HG02938 (cell line): ENCODE data around the gene MAGEA6.
"Not testable (repeated sequence)": the region's sequence is repeated elsewhere in the genome, so short reads cannot be mapped to it uniquely, and the experiment has no call there.

Source experiments
- ATAC-seq: cut with Tn5 transposase; IDR thresholded peaks from one replicate; pipeline ENCODE4 v1.9.1; 2021; ENCODE audit warnings: mild to moderate bottlenecking, moderate library complexity; ENCODE audit not compliant: unreplicated experiment

MAGEA6 gene

DNA sequence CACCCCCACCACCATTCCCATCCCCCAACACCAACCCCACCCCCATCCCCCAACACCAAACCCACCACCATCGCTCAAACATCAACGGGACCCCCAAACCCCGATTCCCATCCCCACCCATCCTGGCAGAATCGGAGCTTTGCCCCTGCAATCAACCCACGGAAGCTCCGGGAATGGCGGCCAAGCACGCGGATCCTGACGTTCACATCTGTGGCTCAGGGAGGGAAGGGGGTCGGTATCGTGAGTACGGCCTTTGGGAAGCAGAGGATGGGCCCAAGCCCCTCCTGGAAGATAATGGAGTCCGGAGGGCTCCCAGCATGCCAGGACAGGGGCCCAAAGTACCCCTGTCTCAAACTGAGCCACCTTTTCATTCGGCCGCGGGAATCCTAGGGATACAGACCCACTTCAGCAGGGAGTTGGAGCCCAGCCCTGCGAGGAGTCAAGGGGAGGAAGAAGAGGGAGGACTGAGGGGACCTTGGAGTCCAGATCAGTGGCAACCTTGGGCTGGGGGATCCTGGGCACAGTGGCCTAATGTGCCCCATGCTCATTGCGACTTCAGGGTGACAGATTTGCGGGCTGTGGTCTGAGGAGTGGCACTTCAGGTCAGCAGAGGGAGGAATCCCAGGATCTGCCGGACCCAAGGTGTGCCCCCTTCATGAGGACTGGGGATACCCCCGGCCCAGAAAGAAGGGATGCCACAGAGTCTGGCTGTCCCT lies 35.2 kb downstream of the MAGEA6 start:
- not testable (repeated sequence) for ATAC-seq

DNA sequence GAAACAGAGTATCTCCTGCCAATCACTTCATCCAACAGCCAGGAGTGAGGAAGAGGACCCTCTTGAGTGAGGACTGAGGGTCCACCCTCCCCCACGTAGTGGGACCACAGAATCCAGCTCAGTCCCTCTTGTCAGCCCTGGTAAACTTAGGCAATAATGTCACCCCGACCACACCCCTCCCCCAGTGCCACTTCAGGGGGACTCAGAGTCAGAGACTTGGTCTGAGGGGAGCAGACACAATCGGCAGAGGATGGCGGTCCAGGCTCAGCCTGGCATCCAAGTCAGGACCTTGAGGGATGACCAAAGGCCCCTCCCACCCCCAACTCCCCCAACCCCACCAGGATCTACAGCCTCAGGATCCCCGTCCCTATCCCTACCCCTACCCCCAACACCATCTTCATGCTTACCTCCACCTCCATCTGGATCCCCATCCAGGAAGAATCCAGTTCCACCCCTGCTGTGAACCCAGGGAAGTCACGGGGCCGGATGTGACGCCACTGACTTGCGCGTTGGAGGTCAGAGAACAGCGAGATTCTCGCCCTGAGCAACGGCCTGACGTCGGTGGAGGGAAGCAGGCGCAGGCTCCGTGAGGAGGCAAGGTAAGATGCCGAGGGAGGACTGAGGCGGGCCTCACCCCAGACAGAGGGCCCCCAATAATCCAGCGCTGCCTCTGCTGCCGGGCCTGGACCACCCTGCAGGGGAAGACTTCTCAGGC lies 36.1 kb downstream of the MAGEA6 start, which contains the start of the genes CSAG1 and MAGEA12:
Gene CSAG1, minus strand, starts transcription at position 461 of the 715 bp plus-strand sequence. CDS start 1,261 bp downstream, outside the sequence.
Gene MAGEA12, plus strand, starts transcription at position 497 of the 715 bp plus-strand sequence. CDS start 2,405 bp downstream, outside the sequence.
- no peak for ATAC-seq

DNA sequence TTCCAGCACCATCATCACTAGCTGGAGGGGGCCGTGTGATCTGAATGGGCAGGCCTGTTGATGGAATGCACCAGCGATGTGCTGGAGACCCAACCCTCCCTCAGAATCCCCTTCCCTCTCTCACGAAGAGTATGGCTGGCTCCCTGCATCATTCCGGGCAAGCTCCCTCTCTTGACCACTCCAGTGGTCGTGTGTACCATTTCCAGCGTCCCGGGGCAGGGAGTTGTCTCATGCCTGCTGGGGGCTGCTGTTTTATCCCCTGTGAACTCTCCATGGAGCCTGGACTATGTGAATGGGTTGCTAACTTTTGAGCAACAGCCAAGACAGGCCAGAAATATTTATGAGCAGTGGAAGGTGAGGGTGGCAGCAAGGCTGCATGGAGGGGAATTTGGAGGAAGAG lies 44.1 kb downstream of the MAGEA6 start:
- ATAC-seq = no peak
